ENCODE measurements around the gene MRPL46. TPM values are rescaled to one million over a fixed set of nuclear protein-coding genes. Genes with fewer than 3 reads are reported as not detected.
"Not testable (repeated sequence)": the region's sequence is repeated elsewhere in the genome, so short reads cannot be mapped to it uniquely, and the experiment has no call there.

The MRPL46 gene
- total RNA-seq, 2 donors from 2014 or later, result 16.2 to 16.4 TPM

DNA sequence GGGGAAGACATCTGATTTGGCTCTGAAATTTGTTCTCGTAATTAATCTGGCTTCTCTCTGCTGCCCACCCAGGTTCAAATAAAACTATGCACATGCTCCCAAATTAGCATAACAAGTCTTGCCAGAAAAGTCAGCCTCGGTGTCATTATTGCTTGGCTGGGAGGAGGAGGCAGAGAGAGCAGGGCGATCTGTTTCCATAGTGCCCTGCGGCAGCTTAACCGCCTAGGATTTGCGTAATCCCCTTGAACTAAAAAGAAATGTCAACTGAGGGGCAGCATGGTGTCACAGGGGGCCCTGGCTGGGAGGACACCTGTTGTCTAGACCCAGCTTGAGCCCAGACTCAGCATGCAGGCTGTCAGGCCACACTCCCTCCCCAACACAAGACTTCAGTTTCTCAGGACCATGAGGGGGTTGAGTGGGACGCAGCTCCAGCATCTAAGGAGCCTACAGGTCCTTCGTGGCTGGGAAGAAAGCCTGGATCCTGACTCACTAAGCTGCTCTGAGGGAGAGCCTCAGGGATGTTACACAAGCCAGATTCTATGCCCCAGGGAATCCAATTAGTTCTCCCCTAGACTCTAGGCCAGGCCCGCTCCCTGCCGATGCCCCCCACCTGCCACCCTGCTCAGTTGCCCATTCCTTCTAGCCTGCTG, 17.6 kb upstream of the MRPL46 start:
- intact Hi-C loops (cut with DNase I), result no loop called here
- DNase-seq (ENCODE audit: low spot score), result no peak

- intact Hi-C loops (cut with DNase I), result no loop called here
- DNase-seq (ENCODE audit: low spot score), result no peak
Observed at GRCh38 chr15:88482263-88482662, 15.1 kb upstream of the MRPL46 start.

DNA sequence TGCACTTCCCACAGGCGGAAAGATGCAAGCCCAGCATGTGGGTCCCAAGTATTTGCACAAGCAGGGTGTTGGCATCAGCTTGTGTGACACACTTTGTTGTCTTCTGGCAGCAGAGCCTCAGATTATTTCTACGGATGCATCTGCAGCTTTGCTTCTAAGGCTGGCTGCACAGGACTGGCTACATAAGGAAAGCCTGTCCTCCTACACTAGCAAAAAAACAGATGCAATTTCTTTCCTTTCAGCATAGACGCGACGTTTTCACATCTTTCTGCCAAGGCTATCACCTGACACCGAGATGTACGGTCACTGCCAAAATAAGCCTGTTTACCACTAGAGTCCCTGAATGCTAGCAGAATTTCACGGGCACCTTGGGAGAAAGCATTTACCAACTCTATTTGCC, 13.8 kb upstream of the MRPL46 start:
- intact Hi-C loops (cut with DNase I), result no loop called here

DNA sequence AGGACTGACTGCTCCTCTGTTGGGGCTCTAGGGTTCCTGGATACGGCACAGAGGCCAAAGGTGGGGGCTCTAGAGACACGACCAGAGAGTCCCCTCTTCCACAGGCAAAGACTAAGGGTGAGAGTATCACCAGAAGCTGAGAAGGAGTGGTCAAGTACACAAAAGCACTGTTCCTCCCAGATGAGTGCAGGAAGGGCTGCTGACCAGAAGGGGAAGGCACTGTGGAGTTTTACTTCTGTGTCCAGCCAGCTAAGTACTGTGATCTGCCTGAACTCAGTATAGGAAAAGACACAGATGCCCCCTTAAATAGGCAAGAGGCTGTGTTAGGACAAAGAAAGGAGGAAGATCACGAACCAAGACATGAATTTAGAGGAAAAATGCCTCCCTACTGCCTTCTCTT, 12.0 kb upstream of the MRPL46 start:
- intact Hi-C loops (cut with DNase I), result no loop called here
- DNase-seq (ENCODE audit: low spot score), result no peak

More for the DNA sequence above, 13.8 kb upstream of the MRPL46 start:
- DNase-seq (ENCODE audit: low spot score), result no peak

GRCh38 chr15:88477904-88478303, 10.7 kb upstream of the MRPL46 start:
- intact Hi-C loops (cut with DNase I), result no loop called here
- no peak for DNase-seq (ENCODE audit: low spot score)

- intact Hi-C loops (cut with DNase I), result no loop called here
- no peak for DNase-seq (ENCODE audit: low spot score)
Observed at GRCh38 chr15:88477126-88477525, 9.9 kb upstream of the MRPL46 start.

DNA sequence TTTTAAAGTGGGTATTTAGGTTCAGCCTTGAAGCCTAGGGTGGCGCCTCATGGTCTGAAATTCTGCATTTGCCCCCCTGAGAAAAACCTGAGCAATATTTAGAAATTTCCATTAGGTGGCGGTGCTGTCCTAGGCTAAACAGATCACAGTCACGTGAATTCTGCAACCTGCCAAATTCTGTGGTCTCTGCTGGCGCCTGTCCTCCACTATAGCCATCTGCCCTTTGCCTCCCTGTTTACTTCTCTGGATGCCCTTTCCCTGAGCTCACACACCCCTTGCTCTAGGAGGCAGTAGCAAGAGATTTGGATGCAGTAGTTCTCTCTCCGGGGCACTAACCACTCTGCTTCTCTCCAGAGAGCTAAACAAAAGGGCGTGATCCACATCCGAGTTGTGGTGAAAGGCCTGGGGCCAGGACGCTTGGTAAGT, 9.5 kb upstream of the MRPL46 start:
- DNase-seq (ENCODE audit: low spot score), result no peak
- intact Hi-C loops (cut with DNase I), result no loop called here

GRCh38 chr15:88473661-88474293, 6.6 kb upstream of the MRPL46 start:
- intact Hi-C loops (cut with DNase I), result not testable (repeated sequence)

GRCh38 chr15:88472225-88472624, 5.0 kb upstream of the MRPL46 start:
- intact Hi-C loops (cut with DNase I), result no loop called here

More at GRCh38 chr15:88473661-88474293, 6.6 kb upstream of the MRPL46 start:
- DNase-seq (ENCODE audit: low spot score), result not testable (repeated sequence)

GRCh38 chr15:88470625-88471372, 3.6 kb upstream of the MRPL46 start:
- DNase-seq (ENCODE audit: low spot score), result no peak
- intact Hi-C loops (cut with DNase I), result no loop called here

More at GRCh38 chr15:88472225-88472624, 5.0 kb upstream of the MRPL46 start:
- no peak for DNase-seq (ENCODE audit: low spot score)

DNA sequence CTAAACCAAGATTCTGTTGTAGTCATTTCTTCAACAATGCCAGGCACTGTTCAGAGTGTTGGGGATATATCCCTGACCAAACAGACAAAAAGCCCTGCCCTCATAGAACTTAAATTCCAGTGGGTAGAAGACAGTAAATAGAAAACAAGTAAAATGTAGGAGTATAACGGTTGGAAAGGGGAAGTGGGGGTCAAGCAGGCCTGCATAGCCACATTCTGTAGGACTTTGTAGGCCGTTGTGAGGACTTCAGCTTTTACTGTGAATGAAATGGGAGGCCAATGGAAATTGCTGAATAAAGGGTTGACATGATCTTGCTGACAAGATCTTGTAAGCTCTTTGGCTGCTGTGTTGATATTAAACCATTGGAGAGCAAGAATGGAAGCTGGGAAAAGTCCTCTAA, 2.1 kb upstream of the MRPL46 start:
- DNase-seq (ENCODE audit: low spot score), result no peak
- intact Hi-C loops (cut with DNase I), result no loop called here

GRCh38 chr15:88468721-88469120, 1.5 kb upstream of the MRPL46 start:
- intact Hi-C loops (cut with DNase I); DNase-seq (ENCODE audit: low spot score): not testable (repeated sequence)

GRCh38 chr15:88467935-88468528, 844 bp upstream of the MRPL46 start:
- DNase-seq (ENCODE audit: low spot score), result no peak
- intact Hi-C loops (cut with DNase I), result no loop called here

- DNase-seq (ENCODE audit: low spot score), result no peak
- intact Hi-C loops (cut with DNase I), result no loop called here
Observed at GRCh38 chr15:88465633-88466224, 1.5 kb downstream of the MRPL46 start.

DNA sequence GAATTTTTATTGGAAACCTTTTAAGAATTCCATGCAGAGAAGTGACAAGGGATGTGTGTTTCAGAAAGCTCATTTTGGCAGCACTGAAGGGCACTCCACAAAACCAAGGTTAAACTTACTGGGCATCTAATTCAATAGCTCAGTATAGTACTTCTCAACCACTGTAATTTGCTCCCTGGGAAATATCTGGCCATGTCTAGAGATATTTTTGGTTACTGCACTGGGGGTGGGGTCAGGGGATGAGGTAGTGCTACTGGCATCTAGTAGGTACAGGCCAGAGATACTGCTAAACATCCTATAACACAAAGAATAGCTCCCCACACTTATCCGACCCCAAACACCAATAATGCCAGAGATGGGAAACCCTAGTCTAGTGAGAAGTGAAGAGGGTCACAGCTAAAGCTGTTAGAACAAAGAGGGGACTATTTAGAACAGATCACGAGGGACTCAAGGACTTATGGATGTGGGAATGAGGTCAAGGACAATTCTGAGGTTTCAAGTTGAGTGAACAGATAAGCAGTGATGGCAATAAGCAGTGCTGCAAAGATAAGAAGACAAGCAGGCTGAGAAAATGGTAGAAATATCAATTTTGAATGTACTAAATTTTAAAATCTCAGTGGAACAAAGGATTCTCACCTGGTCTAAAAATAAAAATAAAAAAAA, 3.2 kb downstream of the MRPL46 start:
- DNase-seq (ENCODE audit: low spot score), result no peak
- intact Hi-C loops (cut with DNase I), result no loop called here

- DNase-seq (ENCODE audit: low spot score), result no peak
- intact Hi-C loops (cut with DNase I), result no loop called here
Observed at GRCh38 chr15:88456733-88457132, 10.5 kb downstream of the MRPL46 start.

DNA sequence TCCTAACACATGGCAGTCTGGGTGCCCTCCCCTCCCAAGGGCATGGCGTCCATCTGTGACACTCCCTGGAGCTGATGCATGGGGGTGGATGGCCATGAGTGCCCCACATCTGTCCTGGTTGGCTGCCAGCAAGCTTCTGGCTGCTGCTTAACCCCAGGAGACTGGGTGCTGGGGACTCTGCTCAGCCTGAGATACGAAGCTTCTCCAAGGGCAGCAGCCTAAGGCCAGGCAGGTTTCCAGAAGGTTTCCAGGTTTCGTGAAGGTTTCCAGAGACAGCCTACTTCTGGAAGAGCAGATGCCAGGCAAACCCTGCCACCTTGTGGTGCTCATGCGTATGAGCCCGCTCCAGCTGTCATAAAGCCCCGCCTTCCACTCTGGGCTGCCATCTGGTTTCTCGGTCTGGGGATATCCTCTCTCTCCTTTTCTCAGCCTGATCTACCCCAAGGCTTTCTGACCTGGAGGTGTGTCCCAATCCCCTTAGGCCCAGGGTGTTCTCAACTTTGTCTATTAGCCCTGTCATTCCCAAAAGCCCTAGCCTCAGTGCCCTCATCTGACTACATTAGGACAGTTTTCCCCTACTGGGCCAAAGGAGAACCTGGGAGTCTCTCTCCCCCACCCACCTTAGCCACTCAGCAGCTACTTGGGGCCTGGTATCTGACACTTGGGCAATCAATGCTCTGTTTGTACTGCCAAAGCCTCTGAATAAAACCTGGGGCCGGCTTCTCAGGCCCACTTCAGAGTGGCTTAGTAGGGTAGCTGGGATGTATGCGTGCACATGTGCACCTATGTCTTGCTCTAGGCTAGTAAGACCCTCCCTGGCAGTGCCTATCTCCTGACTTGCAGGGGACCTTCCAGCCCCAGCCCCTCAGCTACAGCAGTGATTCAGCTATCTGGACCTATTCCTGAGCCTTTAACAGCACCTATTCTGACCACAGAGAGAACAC, 12.0 kb downstream of the MRPL46 start:
- no peak for DNase-seq (ENCODE audit: low spot score)
- intact Hi-C loops (cut with DNase I), result no loop called here

DNA sequence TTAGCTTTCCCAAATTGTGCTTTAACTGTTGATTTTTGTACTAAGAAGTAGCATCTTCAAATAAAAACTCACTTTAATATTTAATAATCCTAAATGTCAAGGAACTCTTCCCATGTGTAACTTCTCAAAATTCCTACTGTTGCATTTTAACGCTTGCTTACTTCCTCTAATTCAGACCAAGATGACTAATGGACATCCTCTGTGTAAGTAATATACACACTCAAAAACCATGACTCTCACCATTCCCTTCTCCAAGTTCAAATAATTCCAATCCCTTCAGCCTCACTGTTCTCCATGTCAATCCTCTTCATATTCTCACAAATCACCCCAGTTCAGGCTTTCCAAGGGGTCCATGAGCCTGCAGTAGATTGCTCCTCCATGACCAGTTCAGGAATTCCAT, 13.0 kb downstream of the MRPL46 start:
- intact Hi-C loops (cut with DNase I), result no loop called here

More for the DNA sequence above, 13.0 kb downstream of the MRPL46 start:
- DNase-seq (ENCODE audit: low spot score), result no peak

All from posterior vena cava (tissue), 2 donors.